H1 (cell line): ENCODE results near the gene BABAM2. TPM values are rescaled to one million over a fixed set of nuclear protein-coding genes. Genes with fewer than 3 reads are reported as not detected.

Source experiments
- CTCF ChIA-PET: fragments of 300-600 bp; sonication (Branson Sonifier 250); formaldehyde crosslinking; loops from one replicate; lab custom pipeline; 2021; ENCODE audit not compliant: partially characterized antibody; lab: Charles Lee
- POLR2A ChIA-PET: fragments of 300-600 bp; sonication (Branson Sonifier 250); formaldehyde crosslinking; loops from one replicate; lab custom pipeline; 2021; ENCODE audit warnings: inconsistent platforms; ENCODE audit not compliant: partially characterized antibody; lab: Charles Lee
- DNase-seq, 2 experiments: peaks; one replicate each; pipeline versions ENCODE4 v3.0.0 to v3.0.0-alpha.2; 2010 to 2022; ENCODE audit warnings: low spot score in 2 of 2, low read depth in 1 of 2, mixed read lengths in 1 of 2
- FAIRE-seq: peaks from 2 replicates; lab custom pipeline; 2011; peaks lifted over from hg19 to GRCh38; lab: Jason Lieb, UNC
- H2AFZ ChIP-seq: 2 replicates; pipeline ENCODE4 v1.8.1; 2012; ENCODE audit warnings: low read length, inconsistent platforms
- H2AK5ac ChIP-seq: 2 replicates; pipeline ENCODE4 v1.6.1; 2013; ENCODE audit warnings: low read depth, low read length
- H2BK120ac ChIP-seq: replicated peaks from 2 replicates; pipeline ENCODE3; 2013; ENCODE audit warnings: low read depth, low read length, inconsistent platforms
- H2BK12ac ChIP-seq: 2 replicates; pipeline ENCODE4 v1.6.1; 2013; ENCODE audit warnings: low read depth, low read length
- H2BK15ac ChIP-seq: 2 replicates; pipeline ENCODE4 v1.6.1; 2013; ENCODE audit warnings: low read length
- H2BK20ac ChIP-seq: 2 replicates; pipeline ENCODE4 v1.6.1; 2013; ENCODE audit warnings: low read length
- H2BK5ac ChIP-seq: 2 replicates; pipeline ENCODE4 v1.6.1; 2013; ENCODE audit warnings: low read depth, low read length
- H3K14ac ChIP-seq: 2 replicates; pipeline ENCODE4 v1.6.1; 2013; ENCODE audit warnings: inconsistent platforms; ENCODE audit not compliant: insufficient read length
- H3K18ac ChIP-seq: 2 replicates; pipeline ENCODE4 v1.6.1; 2013; ENCODE audit warnings: low read length; ENCODE audit errors: extremely low read depth
- H3K23ac ChIP-seq: 2 replicates; pipeline ENCODE4 v1.6.1; 2013; ENCODE audit warnings: inconsistent platforms; ENCODE audit not compliant: insufficient read length
- H3K23me2 ChIP-seq: 2 replicates; pipeline ENCODE4 v1.6.1; 2013; ENCODE audit warnings: low read depth, low read length
- H3K27ac ChIP-seq: 2 replicates; pipeline ENCODE4 v1.6.1; 2011; ENCODE audit warnings: low read depth, low read length, inconsistent platforms
- H3K27me3 ChIP-seq, 4 experiments: replicated peaks in 1 of 4; 1 replicate in 1 of 4; 2 replicates in 3 of 4; pipeline versions ENCODE4 v1.6.1 to v1.8.1; 2011 to 2013; ENCODE audit warnings: low read length in 3 of 4, mild to moderate bottlenecking in 3 of 4, inconsistent platforms in 2 of 4, mixed read lengths in 2 of 4, moderate library complexity in 1 of 4; ENCODE audit not compliant: control insufficient read depth in 3 of 4, insufficient read depth in 3 of 4; ENCODE audit errors: extremely low read depth in 1 of 4
- H3K36me3 ChIP-seq, 4 experiments: 2 replicates each; pipeline versions ENCODE4 v1.6.1 to v1.8.1; 2011 to 2013; ENCODE audit warnings: mild to moderate bottlenecking in 4 of 4, low read length in 3 of 4, moderate library complexity in 2 of 4, control low read depth in 1 of 4, inconsistent platforms in 1 of 4; ENCODE audit not compliant: insufficient read depth in 4 of 4, control insufficient read depth in 2 of 4
- H3K4ac ChIP-seq: replicated peaks from 2 replicates; pipeline ENCODE3; 2013; ENCODE audit warnings: low read length, low read depth, mixed read lengths, inconsistent platforms; ENCODE audit not compliant: insufficient read length
- H3K4me1 ChIP-seq, 4 experiments: replicated peaks in 1 of 4; 1 replicate in 1 of 4; 2 replicates in 3 of 4; pipeline versions ENCODE4 v1.6.1 to v1.8.1; 2011 to 2013; ENCODE audit warnings: low read length in 3 of 4, inconsistent platforms in 2 of 4, mixed read lengths in 1 of 4; ENCODE audit not compliant: insufficient read depth in 4 of 4, control insufficient read depth in 3 of 4
- H3K4me2 ChIP-seq, 2 experiments: 2 replicates each; pipeline versions ENCODE4 v1.6.1 to v1.8.1; 2011 to 2013; ENCODE audit warnings: low read depth in 2 of 2, low read length in 2 of 2, control low read depth in 1 of 2, inconsistent platforms in 1 of 2, mild to moderate bottlenecking in 1 of 2; ENCODE audit not compliant: insufficient read depth in 1 of 2
- H3K4me3 ChIP-seq, 4 experiments: fragments of 200-600, 300-600 bp in 1 of 4; sonication (generic), shearing (Covaris generic), sonication (Bioruptor Twin) in 1 of 4; 2 replicates each; pipeline versions ENCODE4 v1.5.1 to v1.8.1; 2011 to 2016; ENCODE audit warnings: low read length in 4 of 4, low read depth in 3 of 4, control low read depth in 2 of 4, inconsistent platforms in 2 of 4, mild to moderate bottlenecking in 2 of 4, mixed read lengths in 1 of 4, moderate library complexity in 1 of 4; ENCODE audit not compliant: insufficient read depth in 2 of 4; ENCODE audit errors: extremely low read depth in 1 of 4
- H3K56ac ChIP-seq: replicated peaks from 2 replicates; pipeline ENCODE3; 2013; ENCODE audit warnings: low read depth, mild to moderate bottlenecking, mixed read lengths, low read length, inconsistent platforms; ENCODE audit not compliant: insufficient read length
- H3K79me1 ChIP-seq: 2 replicates; pipeline ENCODE4 v1.6.1; 2013; ENCODE audit warnings: low read depth, low read length, control low read depth
- H3K79me2 ChIP-seq, 2 experiments: 2 replicates each; pipeline versions ENCODE4 v1.6.1 to v1.8.1; 2012 to 2013; ENCODE audit warnings: low read length in 2 of 2, mild to moderate bottlenecking in 2 of 2, inconsistent platforms in 1 of 2; ENCODE audit not compliant: insufficient read depth in 2 of 2, control insufficient read depth in 1 of 2
- H3K9ac ChIP-seq, 4 experiments: replicated peaks in 1 of 4; 1 replicate in 1 of 4; 2 replicates in 3 of 4; pipeline versions ENCODE4 v1.6.1 to v1.8.1; 2011 to 2013; ENCODE audit warnings: low read depth in 3 of 4, low read length in 3 of 4, control low read depth in 2 of 4, mild to moderate bottlenecking in 2 of 4, moderate library complexity in 2 of 4, inconsistent platforms in 1 of 4; ENCODE audit errors: extremely low read depth in 1 of 4
- H3K9me3 ChIP-seq, 2 experiments: 2 replicates each; pipeline versions ENCODE4 v1.6.1 to v1.8.1; 2012 to 2013; ENCODE audit warnings: mild to moderate bottlenecking in 2 of 2, moderate library complexity in 2 of 2, control low read depth in 1 of 2, inconsistent platforms in 1 of 2, low read depth in 1 of 2, low read length in 1 of 2, mixed read lengths in 1 of 2; ENCODE audit not compliant: insufficient read depth in 2 of 2
- H4K20me1 ChIP-seq, 2 experiments: replicated peaks in 1 of 2; 2 replicates each; pipeline versions ENCODE3 to v1.8.1; 2011 to 2013; ENCODE audit warnings: inconsistent platforms in 2 of 2, low read length in 2 of 2, mild to moderate bottlenecking in 1 of 2; ENCODE audit not compliant: insufficient read depth in 2 of 2, control insufficient read depth in 1 of 2
- H4K5ac ChIP-seq: 2 replicates; pipeline ENCODE4 v1.6.1; 2013; ENCODE audit warnings: low read length, low read depth, mixed read lengths, inconsistent platforms; ENCODE audit not compliant: insufficient read length
- H4K8ac ChIP-seq: 2 replicates; pipeline ENCODE4 v1.8.0; 2013; ENCODE audit warnings: mild to moderate bottlenecking, moderate library complexity, low read length, inconsistent platforms; ENCODE audit not compliant: insufficient read depth; ENCODE audit errors: extremely low read depth
- H4K91ac ChIP-seq: replicated peaks from 2 replicates; pipeline ENCODE3; 2013; ENCODE audit warnings: low read length, mixed read lengths, inconsistent platforms; ENCODE audit not compliant: insufficient read length
- ASH2L ChIP-seq: fragments of 200-600, 300-600 bp; sonication (generic); IDR thresholded peaks from one replicate; pipeline ENCODE4 v1.7.1; 2017; ENCODE audit warnings: low read length
- CTCF ChIP-seq, 3 experiments: IDR thresholded peaks; 1 replicate in 2 of 3; 2 replicates in 1 of 3; pipeline versions ENCODE4 v1.5.1 to v1.6.1; 2011; ENCODE audit warnings: low read length in 3 of 3, mild to moderate bottlenecking in 3 of 3, inconsistent platforms in 2 of 3, low read depth in 1 of 3, moderate library complexity in 1 of 3; ENCODE audit not compliant: insufficient read depth in 1 of 3; ENCODE audit errors: control extremely low read depth in 1 of 3
- FOSL1 ChIP-seq: IDR thresholded peaks from 2 replicates; pipeline ENCODE4 v1.6.1; 2011; ENCODE audit warnings: mild to moderate bottlenecking, low read depth, low read length, moderate library complexity; ENCODE audit not compliant: insufficient read depth
- JUN ChIP-seq: IDR thresholded peaks from 2 replicates; pipeline ENCODE4 v1.6.1; 2011; ENCODE audit warnings: low read depth, mild to moderate bottlenecking, improper control_type of control experiment, low read length
- RXRA ChIP-seq: IDR thresholded peaks from 2 replicates; pipeline ENCODE4 v1.6.1; 2011; ENCODE audit warnings: low read depth, mild to moderate bottlenecking, low read length, moderate library complexity; ENCODE audit not compliant: insufficient read depth
- SAP30 ChIP-seq: fragments of 300-600 bp; sonication (generic); IDR thresholded peaks from 2 replicates; pipeline ENCODE4 v1.7.1; 2012; ENCODE audit warnings: low read length, moderate library complexity, mild to moderate bottlenecking, inconsistent platforms; ENCODE audit not compliant: insufficient read depth, insufficient replicate concordance
- SIX5 ChIP-seq: IDR thresholded peaks from 2 replicates; pipeline ENCODE4 v1.6.1; 2011; ENCODE audit warnings: mild to moderate bottlenecking, low read depth, low read length
- TBP ChIP-seq: IDR thresholded peaks from 2 replicates; pipeline ENCODE4 v1.6.1; 2011; ENCODE audit warnings: low read depth, low read length, improper control_type of control experiment
- WGBS, 2 experiments: shearing (Covaris generic) in 1 of 2; methylation state at CpG; one replicate each; pipeline versions ENCODE4 v1.1.6 to v1.1.7; 2013 to 2015; ENCODE audit warnings: low lambda C conversion rate in 2 of 2, mixed read lengths in 2 of 2, inconsistent platforms in 1 of 2, low coverage in 1 of 2, missing lambda C conversion rate in 1 of 2; ENCODE audit not compliant: insufficient replicate concordance in 2 of 2, insufficient coverage in 1 of 2, insufficient read length in 1 of 2; ENCODE audit errors: extremely low coverage in 1 of 2, missing lambda C conversion rate in 1 of 2; 5-methylcytosine and 5-hydroxymethylcytosine counted together
- polyA plus RNA-seq, 7 experiments: library from polyadenylated mRNA; depleted of rRNA in 3 of 7; stranded (reverse) in 5 of 7; unstranded in 2 of 7; fragments of >200 nt in 5 of 7; fragments of 200-250 nt in 2 of 7; gene quantifications; 1 replicate in 5 of 7; 2 replicates in 1 of 7; 4 replicates in 1 of 7; pipeline versions ENCODE4 v1.2.1 to v1.2.3, GENCODE V29; 2011 to 2013; ENCODE audit warnings: missing spikeins in 2 of 7, mixed read lengths in 2 of 7
- total RNA-seq: library from RNA; stranded (reverse); fragmentation: NEBNext Ultra II Directional; extraction: Animal tissue kit (Norgen Biotek cat#: 25700); gene quantifications from 2 replicates; pipeline ENCODE4 v1.2.1, GENCODE V29; 2021
- TF ChIP-seq, protein P1 (sequence below): IDR thresholded peaks from 2 replicates; pipeline ENCODE4 v1.6.1; 2011; ENCODE audit warnings: low read depth, mild to moderate bottlenecking, low read length; ENCODE audit not compliant: insufficient read depth
- TF ChIP-seq, protein P2 (sequence below): IDR thresholded peaks from 2 replicates; pipeline ENCODE4 v1.6.1; 2012; ENCODE audit warnings: inconsistent platforms

The BABAM2 gene
- total and polyA plus RNA-seq, 2 of the 8 experiments (the other 6 are each of a cell fraction or from before 2014, with no cell fraction given): 15.8 to 20.9 TPM

GRCh38 chr2:27866237-27866636 is 24.3 kb upstream of the BABAM2 start:
- H3K18ac ChIP-seq: no peak overlapping the region
- POLR2A ChIA-PET: no interaction called here
- 88% methylated on average over 1 of the region's 1 CpG; no CpG with 5 or more reads in 1 of the 2 experiments for WGBS, 2 experiments
- no peak overlapping the region for H2AFZ ChIP-seq
- no peak overlapping the region for H2BK20ac ChIP-seq
- H2BK120ac ChIP-seq: no peak overlapping the region
- no peak overlapping the region for H2BK15ac ChIP-seq
- H2BK12ac ChIP-seq: no peak overlapping the region
- no peaks in the 10 kb centered on the region for H3K23me2 ChIP-seq
- H3K4ac ChIP-seq: no peak overlapping the region
- no peaks in the 10 kb centered on the region for H3K9me3 ChIP-seq
- H4K91ac ChIP-seq: no peak overlapping the region
- peaks cover 0 to 5% (median under 1%) of the 10 kb centered on the region in 4 experiments; a peak in 1 of 7 replicates for H3K27me3 ChIP-seq
- H3K79me1 ChIP-seq: no peaks in the 10 kb centered on the region
- no peak overlapping the region for H4K8ac ChIP-seq
- H4K20me1 ChIP-seq: no peaks in the 10 kb centered on the region
- no peak overlapping the region for H2BK5ac ChIP-seq
- H3K9ac ChIP-seq: no peak overlapping the region
- CTCF ChIA-PET: no interaction called here
- H3K79me2 ChIP-seq: no peaks in the 10 kb centered on the region
- H3K36me3 ChIP-seq: no peaks in the 10 kb centered on the region
- no peak overlapping the region for H3K4me3 ChIP-seq
- no peak overlapping the region for H3K4me2 ChIP-seq
- H3K27ac ChIP-seq: no peak overlapping the region
- no peak overlapping the region for H4K5ac ChIP-seq
- H3K4me1 ChIP-seq: no peaks in the 10 kb centered on the region
- H3K23ac ChIP-seq: no peak overlapping the region
- no peak overlapping the region for H3K14ac ChIP-seq
- H2AK5ac ChIP-seq: no peak overlapping the region
- DNase-seq: no peak
- no peak overlapping the region for H3K56ac ChIP-seq
- no peak for FAIRE-seq
- no peak for TF ChIP-seq RXRA
- TF ChIP-seq, protein P1, sequence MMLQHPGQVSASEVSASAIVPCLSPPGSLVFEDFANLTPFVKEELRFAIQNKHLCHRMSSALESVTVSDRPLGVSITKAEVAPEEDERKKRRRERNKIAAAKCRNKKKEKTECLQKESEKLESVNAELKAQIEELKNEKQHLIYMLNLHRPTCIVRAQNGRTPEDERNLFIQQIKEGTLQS: no peak
- TF ChIP-seq TBP: no peak
- TF ChIP-seq, protein P2, sequence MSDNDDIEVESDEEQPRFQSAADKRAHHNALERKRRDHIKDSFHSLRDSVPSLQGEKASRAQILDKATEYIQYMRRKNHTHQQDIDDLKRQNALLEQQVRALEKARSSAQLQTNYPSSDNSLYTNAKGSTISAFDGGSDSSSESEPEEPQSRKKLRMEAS: no peak
- no peak for TF ChIP-seq ASH2L
- no peak for TF ChIP-seq JUN
- TF ChIP-seq FOSL1: no peak
- TF ChIP-seq SIX5: no peak
- TF ChIP-seq CTCF (IDR thresholded peaks at IDR 0.05; ENCODE audit: control extremely low read depth in 1 of 3, insufficient read depth in 1 of 3, low read depth in 1 of 3, low read length in 3 of 3): no peak
- TF ChIP-seq SAP30: no peak
